HepG2 (cell line): ENCODE results near the gene CPM. TPM values are rescaled to one million over a fixed set of nuclear protein-coding genes. Genes with fewer than 3 reads are reported as not detected.

Experiments
- HHEX ChIP-seq: IDR thresholded peaks from 2 replicates; pipeline ENCODE4 v1.6.1; 2016; ENCODE audit warnings: control low read depth
- HNRNPL ChIP-seq: fragments of 200-400 bp; formaldehyde crosslinking; IDR thresholded peaks from 2 replicates; pipeline ENCODE4 v1.6.1; 2017; ENCODE audit warnings: mild to moderate bottlenecking, low read depth, low read length
- KLF11 ChIP-seq: IDR thresholded peaks from 2 replicates; pipeline ENCODE4 v1.6.1; 2016; ENCODE audit warnings: missing compliant biosample characterization
- MAZ ChIP-seq, 2 experiments: sonication (generic) in 1 of 2; formaldehyde crosslinking in 1 of 2; IDR thresholded peaks; 2 replicates each; pipeline versions ENCODE4 v1.5.0 to v1.6.1; 2012 to 2020; ENCODE audit warnings: low read depth in 2 of 2, mild to moderate bottlenecking in 2 of 2, borderline replicate concordance in 1 of 2, improper control_type of control experiment in 1 of 2, low read length in 1 of 2, missing genetic modification reagents in 1 of 2, moderate library complexity in 1 of 2
- PCBP2 ChIP-seq: fragments of 200-400 bp; formaldehyde crosslinking; optimal IDR thresholded peaks from 2 replicates; pipeline ENCODE3; 2018; ENCODE audit warnings: low read length, low read depth; ENCODE audit not compliant: poor library complexity, severe bottlenecking
- PHB2 ChIP-seq: fragments of 450-650 bp; IDR thresholded peaks from 2 replicates; pipeline ENCODE4 v1.6.1; 2018; ENCODE audit not compliant: partially characterized antibody
- PTBP1 ChIP-seq: fragments of 200-400 bp; formaldehyde crosslinking; IDR thresholded peaks from 2 replicates; pipeline ENCODE4 v1.6.1; 2018; ENCODE audit warnings: low read length, low read depth; ENCODE audit not compliant: poor library complexity, severe bottlenecking
- RXRA ChIP-seq: sonication (generic); formaldehyde crosslinking; IDR thresholded peaks from 2 replicates; pipeline ENCODE4 v1.5.1; 2020; ENCODE audit warnings: missing genetic modification reagents
- SNAI1 ChIP-seq: sonication (generic); formaldehyde crosslinking; IDR thresholded peaks from 2 replicates; pipeline ENCODE4 v1.5.0; 2020; ENCODE audit warnings: mild to moderate bottlenecking, missing genetic modification reagents, borderline replicate concordance
- STAT5B ChIP-seq: sonication (generic); formaldehyde crosslinking; IDR thresholded peaks from 2 replicates; pipeline ENCODE4 v1.4.0; 2020; ENCODE audit warnings: missing genetic modification reagents
- TBP ChIP-seq: sonication (generic); formaldehyde crosslinking; IDR thresholded peaks from 2 replicates; pipeline ENCODE4 v1.5.0; 2020; ENCODE audit warnings: missing genetic modification reagents
- ZBTB21 ChIP-seq: sonication (generic); formaldehyde crosslinking; IDR thresholded peaks from 2 replicates; pipeline ENCODE4 v1.4.0; 2020; ENCODE audit warnings: missing genetic modification reagents
- ZNF234 ChIP-seq: sonication (generic); formaldehyde crosslinking; conservative IDR thresholded peaks from 2 replicates; pipeline ENCODE4 v1.5.1; 2020; ENCODE audit warnings: mild to moderate bottlenecking, missing genetic modification reagents
- ZNF607 ChIP-seq: sonication (generic); formaldehyde crosslinking; IDR thresholded peaks from 2 replicates; pipeline ENCODE4 v1.5.1; 2020; ENCODE audit warnings: missing genetic modification reagents, mild to moderate bottlenecking, borderline replicate concordance
- ZNF776 ChIP-seq: sonication (generic); formaldehyde crosslinking; IDR thresholded peaks from 2 replicates; pipeline ENCODE4 v1.4.0; 2020; ENCODE audit warnings: mild to moderate bottlenecking, missing genetic modification reagents
- polyA plus RNA-seq, 8 experiments: library from polyadenylated mRNA; depleted of rRNA in 3 of 8; stranded (reverse) in 7 of 8; unstranded in 1 of 8; fragments of >200 nt; fragmentation: Illumina TruSeq in 4 of 8; extraction: Trizol in 4 of 8; gene quantifications; 2 replicates each; pipeline versions ENCODE4 v1.2.1 to v1.2.3, GENCODE V29; 2011 to 2016; ENCODE audit warnings: low read depth in 4 of 8, missing spikeins in 1 of 8, mixed read lengths in 1 of 8; ENCODE audit not compliant: insufficient read depth in 1 of 8
- total RNA-seq, 5 experiments: library from RNA; depleted of rRNA; stranded (reverse); fragments of >200 nt; fragmentation: Illumina TruSeq; extraction: Trizol; gene quantifications; 2 replicates each; pipeline ENCODE4 v1.2.3, GENCODE V29; 2016; ENCODE audit warnings: low read depth in 1 of 5
- TF ChIP-seq, protein P1 (sequence below): sonication (generic); formaldehyde crosslinking; IDR thresholded peaks from 2 replicates; pipeline ENCODE4 v1.5.0; 2020; ENCODE audit warnings: missing genetic modification reagents, mild to moderate bottlenecking, borderline replicate concordance
- TF ChIP-seq, protein P2 (sequence below): IDR thresholded peaks from 2 replicates; pipeline ENCODE4 v1.6.1; 2016; ENCODE audit warnings: missing compliant biosample characterization, missing genetic modification reagents, borderline replicate concordance
- TF ChIP-seq, protein P3 (sequence below): sonication (generic); formaldehyde crosslinking; IDR thresholded peaks from 2 replicates; pipeline ENCODE4 v1.4.0; 2020; ENCODE audit warnings: mild to moderate bottlenecking, missing genetic modification reagents
- TF ChIP-seq, protein P4 (sequence below): sonication (generic); formaldehyde crosslinking; IDR thresholded peaks from 2 replicates; pipeline ENCODE4 v1.5.0; 2020; ENCODE audit warnings: mild to moderate bottlenecking, missing genetic modification reagents

CPM gene
- total and polyA plus RNA-seq, 2 of the 13 experiments (the other 11 are each of a cell fraction or from before 2014, with no cell fraction given) = not detected

DNA sequence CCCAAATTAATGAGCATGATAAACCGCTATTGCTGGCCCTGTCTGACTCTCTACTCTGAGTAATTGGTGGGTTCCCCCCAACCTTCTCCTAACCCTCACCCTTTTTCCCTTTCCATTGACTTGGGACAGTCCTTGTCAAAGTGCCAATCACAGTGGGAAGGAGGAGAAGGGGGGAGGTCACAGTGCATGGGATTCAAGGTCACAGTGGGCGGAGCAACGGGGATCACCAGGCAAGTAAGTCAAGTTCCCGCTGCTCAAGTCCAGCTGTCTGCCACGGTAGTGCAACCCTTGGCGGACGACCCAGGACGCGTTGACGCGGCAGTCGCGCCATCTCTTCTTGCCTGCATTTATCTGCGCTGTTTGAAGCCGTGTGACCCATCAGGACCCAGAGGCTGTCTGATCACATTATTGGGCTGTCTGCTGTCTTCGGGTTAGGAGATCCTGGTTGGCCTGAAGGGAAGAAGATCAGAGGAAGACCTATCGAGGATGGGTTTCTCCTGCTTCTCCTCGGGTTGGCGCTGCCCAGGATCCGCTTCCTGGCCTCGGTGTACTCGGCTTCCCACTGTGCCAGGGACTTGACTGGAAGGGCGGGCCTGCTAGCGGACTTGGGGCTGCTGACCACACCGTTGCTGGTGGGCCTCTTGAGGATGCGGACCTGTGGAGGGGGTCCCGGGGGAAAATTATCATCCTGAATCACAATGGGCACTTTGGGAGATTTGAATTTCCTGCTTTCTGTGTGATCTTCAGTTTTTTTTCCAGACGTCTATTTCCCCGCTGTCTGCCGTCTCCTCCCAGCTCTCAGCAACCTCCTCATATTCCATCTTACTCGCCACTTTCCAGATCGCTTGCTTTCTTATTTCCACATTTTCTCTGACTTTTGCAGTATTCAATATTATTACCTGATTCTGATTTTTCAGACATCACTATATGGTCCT lies 128.0 kb downstream of the CPM start (continued):
- TF ChIP-seq, protein P1, sequence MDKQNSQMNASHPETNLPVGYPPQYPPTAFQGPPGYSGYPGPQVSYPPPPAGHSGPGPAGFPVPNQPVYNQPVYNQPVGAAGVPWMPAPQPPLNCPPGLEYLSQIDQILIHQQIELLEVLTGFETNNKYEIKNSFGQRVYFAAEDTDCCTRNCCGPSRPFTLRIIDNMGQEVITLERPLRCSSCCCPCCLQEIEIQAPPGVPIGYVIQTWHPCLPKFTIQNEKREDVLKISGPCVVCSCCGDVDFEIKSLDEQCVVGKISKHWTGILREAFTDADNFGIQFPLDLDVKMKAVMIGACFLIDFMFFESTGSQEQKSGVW (CRISPR knock-in tag) = no peak
- TF ChIP-seq ZNF776 (CRISPR knock-in tag) (no peak), RXRA (CRISPR knock-in tag) (peak; percentile 94), ZNF234 (CRISPR knock-in tag) (no peak), PHB2 (no peak), TBP (CRISPR knock-in tag) (no peak), PTBP1 (no peak), KLF11 (CRISPR knock-in tag) (no peak), STAT5B (CRISPR knock-in tag) (no peak), HNRNPL (peak; percentile 60; the same call in 1 of the 2 replicates), MAZ (IDR thresholded peaks at IDR 0.05; ENCODE audit: borderline replicate concordance, low read depth, low read length) (0 out of 2 replicates have a peak, but pooled peaks have one; percentile 9), MAZ (CRISPR knock-in tag; IDR thresholded peaks at IDR 0.05; ENCODE audit: low read depth) (peak; percentile 73), PCBP2 (no peak), HHEX (CRISPR knock-in tag) (no peak), SNAI1 (CRISPR knock-in tag) (no peak), ZNF607 (no peak; the same call in 1 of the 2 replicates), ZBTB21 (no peak)
- TF ChIP-seq, protein P2, sequence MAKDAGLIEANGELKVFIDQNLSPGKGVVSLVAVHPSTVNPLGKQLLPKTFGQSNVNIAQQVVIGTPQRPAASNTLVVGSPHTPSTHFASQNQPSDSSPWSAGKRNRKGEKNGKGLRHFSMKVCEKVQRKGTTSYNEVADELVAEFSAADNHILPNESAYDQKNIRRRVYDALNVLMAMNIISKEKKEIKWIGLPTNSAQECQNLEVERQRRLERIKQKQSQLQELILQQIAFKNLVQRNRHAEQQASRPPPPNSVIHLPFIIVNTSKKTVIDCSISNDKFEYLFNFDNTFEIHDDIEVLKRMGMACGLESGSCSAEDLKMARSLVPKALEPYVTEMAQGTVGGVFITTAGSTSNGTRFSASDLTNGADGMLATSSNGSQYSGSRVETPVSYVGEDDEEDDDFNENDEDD = peak; percentile 85; the same call in 1 of the 2 replicates
- TF ChIP-seq, protein P3, sequence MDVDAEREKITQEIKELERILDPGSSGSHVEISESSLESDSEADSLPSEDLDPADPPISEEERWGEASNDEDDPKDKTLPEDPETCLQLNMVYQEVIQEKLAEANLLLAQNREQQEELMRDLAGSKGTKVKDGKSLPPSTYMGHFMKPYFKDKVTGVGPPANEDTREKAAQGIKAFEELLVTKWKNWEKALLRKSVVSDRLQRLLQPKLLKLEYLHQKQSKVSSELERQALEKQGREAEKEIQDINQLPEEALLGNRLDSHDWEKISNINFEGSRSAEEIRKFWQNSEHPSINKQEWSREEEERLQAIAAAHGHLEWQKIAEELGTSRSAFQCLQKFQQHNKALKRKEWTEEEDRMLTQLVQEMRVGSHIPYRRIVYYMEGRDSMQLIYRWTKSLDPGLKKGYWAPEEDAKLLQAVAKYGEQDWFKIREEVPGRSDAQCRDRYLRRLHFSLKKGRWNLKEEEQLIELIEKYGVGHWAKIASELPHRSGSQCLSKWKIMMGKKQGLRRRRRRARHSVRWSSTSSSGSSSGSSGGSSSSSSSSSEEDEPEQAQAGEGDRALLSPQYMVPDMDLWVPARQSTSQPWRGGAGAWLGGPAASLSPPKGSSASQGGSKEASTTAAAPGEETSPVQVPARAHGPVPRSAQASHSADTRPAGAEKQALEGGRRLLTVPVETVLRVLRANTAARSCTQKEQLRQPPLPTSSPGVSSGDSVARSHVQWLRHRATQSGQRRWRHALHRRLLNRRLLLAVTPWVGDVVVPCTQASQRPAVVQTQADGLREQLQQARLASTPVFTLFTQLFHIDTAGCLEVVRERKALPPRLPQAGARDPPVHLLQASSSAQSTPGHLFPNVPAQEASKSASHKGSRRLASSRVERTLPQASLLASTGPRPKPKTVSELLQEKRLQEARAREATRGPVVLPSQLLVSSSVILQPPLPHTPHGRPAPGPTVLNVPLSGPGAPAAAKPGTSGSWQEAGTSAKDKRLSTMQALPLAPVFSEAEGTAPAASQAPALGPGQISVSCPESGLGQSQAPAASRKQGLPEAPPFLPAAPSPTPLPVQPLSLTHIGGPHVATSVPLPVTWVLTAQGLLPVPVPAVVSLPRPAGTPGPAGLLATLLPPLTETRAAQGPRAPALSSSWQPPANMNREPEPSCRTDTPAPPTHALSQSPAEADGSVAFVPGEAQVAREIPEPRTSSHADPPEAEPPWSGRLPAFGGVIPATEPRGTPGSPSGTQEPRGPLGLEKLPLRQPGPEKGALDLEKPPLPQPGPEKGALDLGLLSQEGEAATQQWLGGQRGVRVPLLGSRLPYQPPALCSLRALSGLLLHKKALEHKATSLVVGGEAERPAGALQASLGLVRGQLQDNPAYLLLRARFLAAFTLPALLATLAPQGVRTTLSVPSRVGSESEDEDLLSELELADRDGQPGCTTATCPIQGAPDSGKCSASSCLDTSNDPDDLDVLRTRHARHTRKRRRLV = 0 out of 2 replicates have a peak, but pooled peaks have one; percentile 27
- TF ChIP-seq, protein P4, sequence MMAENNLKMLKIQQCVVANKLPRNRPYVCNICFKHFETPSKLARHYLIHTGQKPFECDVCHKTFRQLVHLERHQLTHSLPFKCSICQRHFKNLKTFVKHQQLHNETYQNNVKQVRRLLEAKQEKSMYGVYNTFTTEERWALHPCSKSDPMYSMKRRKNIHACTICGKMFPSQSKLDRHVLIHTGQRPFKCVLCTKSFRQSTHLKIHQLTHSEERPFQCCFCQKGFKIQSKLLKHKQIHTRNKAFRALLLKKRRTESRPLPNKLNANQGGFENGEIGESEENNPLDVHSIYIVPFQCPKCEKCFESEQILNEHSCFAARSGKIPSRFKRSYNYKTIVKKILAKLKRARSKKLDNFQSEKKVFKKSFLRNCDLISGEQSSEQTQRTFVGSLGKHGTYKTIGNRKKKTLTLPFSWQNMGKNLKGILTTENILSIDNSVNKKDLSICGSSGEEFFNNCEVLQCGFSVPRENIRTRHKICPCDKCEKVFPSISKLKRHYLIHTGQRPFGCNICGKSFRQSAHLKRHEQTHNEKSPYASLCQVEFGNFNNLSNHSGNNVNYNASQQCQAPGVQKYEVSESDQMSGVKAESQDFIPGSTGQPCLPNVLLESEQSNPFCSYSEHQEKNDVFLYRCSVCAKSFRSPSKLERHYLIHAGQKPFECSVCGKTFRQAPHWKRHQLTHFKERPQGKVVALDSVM (CRISPR knock-in tag) = no peak
